ENCODE data around the gene C2orf66. TPM values are rescaled to one million over a fixed set of nuclear protein-coding genes. Genes with fewer than 3 reads are reported as not detected.

Gene C2orf66
- total RNA-seq, 1 donor from 2014 or later = under 0.01 TPM

DNA sequence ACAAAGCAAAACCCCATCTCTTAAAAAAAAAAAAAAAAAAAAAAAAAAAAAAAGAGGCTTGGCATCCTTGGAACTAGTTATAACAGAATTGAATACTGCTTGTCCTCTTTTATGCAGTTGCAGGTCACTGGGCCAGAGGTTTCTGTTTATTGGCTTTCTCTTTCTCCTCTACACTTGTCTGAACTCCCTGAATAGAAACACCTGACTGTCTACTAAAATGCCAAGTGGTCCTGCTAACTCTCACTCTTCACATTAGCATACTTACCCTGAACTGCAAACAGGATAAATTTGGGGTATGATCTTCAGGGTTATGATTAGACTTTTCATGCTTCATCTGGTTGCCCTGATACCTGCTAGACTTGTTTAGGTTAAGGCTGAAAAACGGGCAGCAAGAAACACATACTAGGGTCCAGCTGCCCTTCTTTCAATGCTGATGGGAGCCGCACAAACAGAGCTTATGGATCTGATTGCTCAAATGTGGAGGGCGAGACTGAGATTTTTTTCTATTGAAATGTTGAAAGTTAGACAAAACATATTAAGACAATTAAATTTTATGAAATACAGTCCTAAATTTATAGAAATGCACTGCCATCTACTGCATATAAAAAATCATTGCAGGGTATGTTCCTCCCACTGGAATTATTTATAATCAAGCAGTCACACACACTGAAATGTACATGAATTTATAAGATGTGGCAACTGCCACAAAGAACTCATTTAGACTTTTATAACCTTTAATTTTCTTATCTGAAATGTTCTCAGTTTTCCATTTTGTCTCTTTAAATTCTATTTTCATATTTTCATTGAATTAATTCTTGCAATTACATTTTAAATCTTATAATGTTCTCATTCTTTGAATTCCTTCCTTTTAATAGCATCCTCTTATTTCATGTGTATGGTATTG is 50.4 kb downstream of the C2orf66 start:
- peak; percentile 45 for DNase-seq

Other genes starting within 250 kb of the C2orf66 start
- 36.4 and 40.8 TPM in 2 replicates for gene HECW2, start 215.8 kb downstream of the C2orf66 start, total RNA-seq
- gene CCDC150, start 169.6 kb downstream of the C2orf66 start, total RNA-seq = 9.1 and 10.9 TPM in 2 replicates
- 42.9 and 53.5 TPM in 2 replicates for gene GTF3C3, start 9.7 kb downstream of the C2orf66 start, total RNA-seq
- 4.8 and 10.2 TPM in 2 replicates for gene PGAP1, start 117.4 kb upstream of the C2orf66 start, total RNA-seq

All from dermis blood vessel endothelial cell (primary cell).